Skin epidermis (tissue), 12 donors: ENCODE measurements around the gene RPUSD2.

Experiments used
- H3K27ac ChIP-seq, 21 experiments: fragments of 200-600 bp; sonication (generic) in 11 of 21; one replicate each; pipeline ENCODE4 v1.5.0; 2020; ENCODE audit warnings: mild to moderate bottlenecking in 3 of 21, inconsistent platforms in 2 of 21, moderate library complexity in 2 of 21
- H3K4me3 ChIP-seq, 7 experiments: fragments of 200-600 bp; sonication (generic) in 2 of 7; one replicate each; pipeline ENCODE4 v1.5.0; 2020; ENCODE audit warnings: inconsistent platforms in 2 of 7, mild to moderate bottlenecking in 2 of 7, moderate library complexity in 1 of 7

RPUSD2 gene

GRCh38 chr15:40569129-40569953 lies at the start of gene RPUSD2:
RPUSD2 (plus strand) TSS chr15:40569299; CDS start chr15:40569338, 39 bp downstream.
- H3K4me3 ChIP-seq = peak within 1 kb of the TSS; percentile 69 to 99 (median 91)
- H3K27ac ChIP-seq = peak within 1 kb of the TSS; percentile 6 to 91 (median 78)

DNA sequence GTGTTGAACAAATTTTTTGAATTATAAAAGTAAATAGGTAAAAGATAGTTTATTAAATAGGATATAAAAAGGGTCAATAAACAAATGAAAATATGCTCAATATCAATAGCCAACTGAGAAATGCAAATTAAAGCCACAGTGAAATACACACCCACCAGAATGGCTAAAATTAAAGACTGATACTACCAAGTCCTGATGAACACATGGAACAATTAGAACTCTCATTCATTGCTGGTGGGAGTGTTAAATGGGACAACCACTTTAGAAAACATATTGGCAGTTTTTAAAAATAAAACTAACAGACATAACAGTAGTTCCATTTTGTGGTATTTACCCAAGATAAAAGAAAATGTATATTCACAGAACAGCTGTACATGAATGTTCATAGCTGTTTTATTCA lies 45.5 kb upstream of the RPUSD2 start:
- H3K27ac ChIP-seq = no peak overlapping the region
- no peak overlapping the region for H3K4me3 ChIP-seq

- Histone ChIP-seq H3K4me3 (no peak overlapping the region), H3K27ac (no peak overlapping the region)
These were observed 43.2 kb upstream of the RPUSD2 start for GRCh38 chr15:40525855-40526254.

GRCh38 chr15:40528801-40529200 lies 40.3 kb upstream of the RPUSD2 start:
- H3K4me3 ChIP-seq = no peak overlapping the region

GRCh38 chr15:40533763-40534364 lies 35.2 kb upstream of the RPUSD2 start:
- Histone ChIP-seq H3K4me3 (no peak overlapping the region), H3K27ac (no peak overlapping the region)

More at GRCh38 chr15:40528801-40529200, 40.3 kb upstream of the RPUSD2 start:
- H3K27ac ChIP-seq = no peak overlapping the region

DNA sequence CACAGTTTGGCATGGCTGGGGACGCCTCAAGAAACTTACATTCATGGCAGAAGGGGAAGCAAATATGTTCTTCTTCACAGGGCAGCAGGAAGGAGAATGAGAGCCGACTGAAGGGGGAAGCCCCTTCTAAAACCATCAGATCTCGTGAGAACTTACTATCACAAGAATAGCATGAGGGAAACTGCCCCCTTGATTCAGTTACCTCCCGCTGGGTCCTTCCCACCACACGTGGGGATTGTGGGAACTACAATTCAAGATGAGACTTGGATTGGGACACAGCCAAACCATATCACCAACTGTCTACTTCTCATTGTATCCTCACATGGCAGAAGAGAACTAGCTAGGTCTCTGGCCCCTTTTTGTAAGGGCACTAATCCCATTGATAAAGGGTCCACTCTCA lies 34.7 kb upstream of the RPUSD2 start:
- H3K4me3 ChIP-seq = no peak overlapping the region
- no peak overlapping the region for H3K27ac ChIP-seq

- no peak overlapping the region for H3K27ac ChIP-seq
- no peak overlapping the region for H3K4me3 ChIP-seq
These were observed 32.6 kb upstream of the RPUSD2 start for GRCh38 chr15:40536501-40536900.

- no peak overlapping the region for H3K4me3 ChIP-seq
- H3K27ac ChIP-seq = no peak overlapping the region
These were observed 30.1 kb upstream of the RPUSD2 start for GRCh38 chr15:40538976-40539375.

DNA sequence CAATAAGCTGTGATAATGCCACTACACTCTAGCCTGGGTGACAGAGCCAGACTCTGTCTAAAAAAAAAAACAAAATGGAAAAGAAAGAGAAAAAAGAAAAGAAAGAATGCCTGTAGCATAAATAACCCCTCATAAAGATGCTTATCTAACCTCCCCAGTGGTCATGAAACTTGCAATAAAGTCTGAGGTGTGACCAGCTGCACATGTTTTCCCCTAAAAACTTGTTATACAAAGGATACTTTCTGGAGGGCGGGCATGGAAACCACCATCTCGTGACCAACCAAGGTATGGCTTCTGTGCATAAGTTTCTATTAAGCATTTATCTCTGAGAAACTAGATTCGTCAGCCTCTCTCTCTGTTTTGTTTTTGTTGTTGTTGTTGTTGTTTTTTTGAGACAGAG lies 26.0 kb upstream of the RPUSD2 start:
- Histone ChIP-seq H3K27ac (no peak overlapping the region), H3K4me3 (no peak overlapping the region)

GRCh38 chr15:40543631-40544294 lies 25.3 kb upstream of the RPUSD2 start:
- H3K27ac ChIP-seq = no peak overlapping the region
- H3K4me3 ChIP-seq = no peak overlapping the region

DNA sequence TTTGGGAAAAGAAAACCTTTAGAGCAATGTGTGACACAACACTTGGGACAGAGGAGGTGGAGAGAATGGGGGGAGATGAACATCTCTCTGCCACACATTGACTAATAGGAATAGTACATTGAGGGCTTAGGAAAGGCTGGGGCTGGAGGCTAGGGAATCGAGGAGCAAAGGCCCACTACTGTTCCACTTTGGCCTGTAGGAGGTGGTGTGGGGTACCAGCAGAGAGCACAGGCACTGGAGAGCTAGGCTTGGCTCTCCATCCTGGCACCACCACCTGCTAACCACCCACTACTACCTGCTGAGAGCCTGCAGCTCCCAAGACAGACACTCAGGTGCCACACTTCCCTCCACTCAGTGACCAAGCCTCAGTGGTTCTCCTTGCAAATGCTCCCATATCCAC lies 23.6 kb upstream of the RPUSD2 start:
- H3K4me3 ChIP-seq = no peak overlapping the region
- H3K27ac ChIP-seq = no peak overlapping the region

DNA sequence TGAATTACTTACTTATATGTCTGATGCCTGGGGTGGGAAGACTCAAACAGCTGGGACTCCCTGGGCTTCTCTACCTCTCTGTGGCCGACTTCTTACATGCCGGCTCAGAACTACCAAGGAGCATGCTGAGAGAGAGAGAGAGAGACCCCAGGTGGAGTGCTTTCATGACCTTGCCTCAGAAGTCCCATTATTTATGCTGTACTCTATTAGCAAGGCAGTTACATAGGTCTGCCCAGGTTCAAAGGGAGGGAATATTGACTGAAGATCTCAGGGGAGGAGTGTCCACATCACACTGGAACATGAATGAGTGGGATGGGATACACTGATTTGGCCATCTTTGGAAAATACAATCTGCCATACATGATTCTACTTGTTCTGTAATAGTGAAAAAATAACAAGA lies 20.5 kb upstream of the RPUSD2 start:
- H3K27ac ChIP-seq = no peak overlapping the region
- H3K4me3 ChIP-seq = no peak overlapping the region

GRCh38 chr15:40549894-40550293 lies 19.2 kb upstream of the RPUSD2 start:
- peak overlapping the region in 3 of 21 experiments; percentile 23 to 56 (median 44) for H3K27ac ChIP-seq
- no peak overlapping the region for H3K4me3 ChIP-seq

DNA sequence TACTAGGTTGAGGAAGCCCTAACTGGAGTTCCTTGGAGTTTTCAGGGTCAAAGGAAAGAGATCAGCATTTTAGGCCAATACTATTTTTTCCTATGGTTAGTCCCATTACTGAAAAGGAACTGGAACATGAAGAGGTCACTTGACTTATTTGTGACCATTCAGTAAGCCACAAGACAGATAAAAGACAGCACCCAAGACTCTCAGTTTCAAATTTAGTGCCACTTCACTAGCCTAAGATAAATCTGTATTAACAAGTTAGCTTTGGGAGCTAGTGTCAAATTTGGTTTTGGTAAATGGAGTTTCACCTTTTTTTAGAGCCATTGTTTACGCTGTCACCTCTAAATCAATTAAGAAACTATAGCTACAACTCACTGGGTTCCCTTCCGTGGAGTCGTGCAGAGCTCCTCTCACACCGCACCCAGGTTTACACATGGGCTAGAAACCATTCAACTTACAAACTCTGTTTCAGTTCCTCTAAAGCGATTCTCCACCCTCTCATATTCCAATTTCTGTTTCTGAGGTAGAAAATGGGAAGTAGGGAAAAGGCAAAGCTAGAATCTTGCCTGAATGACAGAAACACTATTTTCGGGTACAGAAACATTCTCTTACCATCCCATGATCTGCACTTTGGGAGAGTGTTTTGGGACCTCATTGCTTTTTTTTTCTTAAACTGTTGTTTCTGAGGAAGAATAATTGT lies 18.6 kb upstream of the RPUSD2 start:
- peak overlapping the region in 3 of 21 experiments; percentile 23 to 56 (median 44) for H3K27ac ChIP-seq
- no peak overlapping the region for H3K4me3 ChIP-seq

DNA sequence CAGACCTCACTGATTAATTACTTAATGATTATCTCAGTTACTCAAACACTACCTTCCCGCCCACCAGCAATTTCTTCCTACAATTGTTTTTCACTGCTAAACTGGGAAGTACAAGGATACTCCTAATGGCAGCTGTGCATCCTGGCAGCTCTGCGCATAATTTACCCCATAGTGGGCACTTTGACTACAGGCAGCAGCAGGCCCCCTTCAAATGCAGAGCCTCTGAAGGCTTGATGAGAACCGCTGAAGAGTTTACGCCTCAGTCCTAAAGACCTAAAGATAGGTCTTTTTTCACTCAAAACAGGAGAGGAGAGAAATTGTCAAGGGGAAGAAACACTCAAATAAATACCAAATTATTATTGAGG lies 15.0 kb upstream of the RPUSD2 start:
- H3K27ac ChIP-seq = no peak overlapping the region
- H3K4me3 ChIP-seq = no peak overlapping the region

GRCh38 chr15:40555876-40556275 lies 13.2 kb upstream of the RPUSD2 start:
- H3K27ac ChIP-seq = no peak overlapping the region
- H3K4me3 ChIP-seq = no peak overlapping the region

DNA sequence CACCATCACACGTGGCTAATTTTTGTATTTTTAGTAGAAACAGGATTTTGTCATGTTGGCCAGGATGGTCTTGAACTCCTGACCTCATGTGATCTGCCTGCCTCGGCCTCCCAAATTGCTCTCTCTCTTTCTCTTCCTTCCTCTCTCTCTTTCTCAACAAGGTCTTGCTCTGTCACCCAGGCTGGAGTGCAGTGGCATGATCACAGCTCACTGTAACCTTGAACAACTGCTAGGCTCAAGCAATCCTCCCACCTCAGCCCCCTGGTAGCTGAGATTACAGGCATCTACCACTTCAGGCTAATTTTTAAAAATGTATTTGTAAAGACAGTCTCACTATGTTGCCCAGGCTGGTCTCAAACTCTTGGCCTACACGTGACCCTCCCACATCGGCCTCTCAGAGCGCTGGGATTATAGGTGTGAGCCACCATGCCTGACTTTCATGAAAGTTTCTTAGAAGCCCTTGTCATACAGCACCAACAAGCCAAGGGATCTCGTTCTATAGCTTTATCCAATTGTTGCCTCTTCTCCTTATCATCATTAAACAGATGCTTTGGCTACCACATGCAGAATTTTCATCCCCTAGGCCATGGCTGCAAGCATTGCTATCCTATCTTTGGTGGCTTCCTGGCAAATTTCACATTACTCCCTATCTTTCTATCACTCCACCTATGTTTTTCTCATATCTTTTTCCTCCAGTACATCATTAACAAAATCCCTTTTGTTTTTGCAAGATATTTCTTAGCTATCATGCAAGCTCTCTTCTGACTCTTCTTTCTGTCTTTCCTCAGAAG lies 10.0 kb upstream of the RPUSD2 start:
- no peak overlapping the region for H3K27ac ChIP-seq
- no peak overlapping the region for H3K4me3 ChIP-seq

DNA sequence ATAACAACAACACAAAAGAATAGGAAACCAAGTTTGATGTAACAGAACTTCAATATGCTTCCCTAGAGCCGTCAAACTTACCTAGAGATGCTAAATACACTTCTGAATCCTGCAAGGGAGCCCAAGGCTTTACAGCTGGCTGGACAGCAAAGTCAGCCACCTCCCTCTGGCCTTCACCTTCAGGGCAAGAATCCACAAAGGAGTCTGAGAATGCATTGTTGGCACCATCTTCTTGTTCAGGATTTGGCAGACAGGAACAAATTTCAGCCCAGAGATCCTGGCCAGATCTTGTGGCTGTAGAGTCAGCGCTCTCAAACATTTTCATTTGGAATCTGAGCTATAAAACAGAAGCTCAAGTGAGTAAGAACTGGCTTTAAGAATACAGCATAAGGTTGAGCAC lies 6.4 kb upstream of the RPUSD2 start:
- Histone ChIP-seq H3K27ac (no peak overlapping the region), H3K4me3 (no peak overlapping the region)

GRCh38 chr15:40563426-40563825 lies 5.7 kb upstream of the RPUSD2 start:
- Histone ChIP-seq H3K4me3 (no peak overlapping the region), H3K27ac (no peak overlapping the region)
